GM18861 (cell line): ENCODE measurements around the gene FLVCR2.
A peak's percentile ranks its signal among the peaks of the same experiment; 100 is the strongest.
"Not testable (repeated sequence)": the region's sequence is repeated elsewhere in the genome, so short reads cannot be mapped to it uniquely, and the experiment has no call there.

ENCODE experiments used
- ATAC-seq: cut with Tn5 transposase; IDR thresholded peaks from one replicate; pipeline ENCODE4 v1.9.1; 2021; ENCODE audit not compliant: unreplicated experiment

The FLVCR2 gene

GRCh38 chr14:75660238-75660629, 81.8 kb downstream of the FLVCR2 start:
- no peak for ATAC-seq

- peak; percentile 88 for ATAC-seq
Observed at GRCh38 chr14:75660630-75661498, 82.4 kb downstream of the FLVCR2 start, which contains the start of the genes ERG28 and TTLL5. Gene ERG28, minus strand, starts transcription at chr14:75660876. Its CDS starts 3,374 bp downstream, at chr14:75657502. Gene TTLL5, plus strand, starts transcription at chr14:75661246. Its CDS starts 1,904 bp downstream, at chr14:75663150.

GRCh38 chr14:75661499-75661814, 83.0 kb downstream of the FLVCR2 start:
- ATAC-seq, result no peak

- ATAC-seq, result no peak
Observed at GRCh38 chr14:75662966-75663365, 84.5 kb downstream of the FLVCR2 start.

- no peak for ATAC-seq
Observed at GRCh38 chr14:75667099-75667765, 88.8 kb downstream of the FLVCR2 start.

GRCh38 chr14:75672605-75673192, 94.3 kb downstream of the FLVCR2 start:
- ATAC-seq, result no peak

- peak; percentile 59 for ATAC-seq
Observed at GRCh38 chr14:75673345-75674035, 95.1 kb downstream of the FLVCR2 start.

GRCh38 chr14:75675265-75675960, 97.0 kb downstream of the FLVCR2 start:
- ATAC-seq, result no peak

GRCh38 chr14:75685910-75686309, 107.5 kb downstream of the FLVCR2 start:
- ATAC-seq, result no peak

GRCh38 chr14:75689012-75689411, 110.6 kb downstream of the FLVCR2 start:
- no peak for ATAC-seq

GRCh38 chr14:75690010-75690409, 111.6 kb downstream of the FLVCR2 start:
- no peak for ATAC-seq

GRCh38 chr14:75695025-75695424, 116.6 kb downstream of the FLVCR2 start:
- ATAC-seq, result not testable (repeated sequence)

- ATAC-seq, result no peak
Observed at GRCh38 chr14:75697386-75697785, 119.0 kb downstream of the FLVCR2 start.
